GM21717 (cell line): ENCODE measurements around the gene CNTNAP4.

Experiments used
- ATAC-seq: cut with Tn5 transposase; IDR thresholded peaks from one replicate; pipeline ENCODE4 v1.9.1; 2021; ENCODE audit warnings: mild to moderate bottlenecking, moderate library complexity; ENCODE audit not compliant: unreplicated experiment

CNTNAP4 gene

GRCh38 chr16:76484020-76484419, 206.8 kb downstream of the CNTNAP4 start:
- no peak for ATAC-seq

- ATAC-seq = no peak
Measured at GRCh38 chr16:76486740-76487139, 209.5 kb downstream of the CNTNAP4 start.

GRCh38 chr16:76487411-76488064, 210.3 kb downstream of the CNTNAP4 start:
- ATAC-seq = no peak

GRCh38 chr16:76488065-76488417, 210.8 kb downstream of the CNTNAP4 start:
- no peak for ATAC-seq

GRCh38 chr16:76490036-76490639, 212.9 kb downstream of the CNTNAP4 start:
- no peak for ATAC-seq

GRCh38 chr16:76500006-76500405, 222.8 kb downstream of the CNTNAP4 start:
- no peak for ATAC-seq

- ATAC-seq = no peak
Measured at GRCh38 chr16:76502063-76502462, 224.9 kb downstream of the CNTNAP4 start.

- no peak for ATAC-seq
Measured at GRCh38 chr16:76502555-76502954, 225.4 kb downstream of the CNTNAP4 start.

GRCh38 chr16:76503091-76503490, 225.9 kb downstream of the CNTNAP4 start:
- no peak for ATAC-seq

GRCh38 chr16:76511203-76511602, 234.0 kb downstream of the CNTNAP4 start:
- ATAC-seq = peak; percentile 89

- no peak for ATAC-seq
Measured at GRCh38 chr16:76518781-76519180, 241.6 kb downstream of the CNTNAP4 start.

GRCh38 chr16:76524356-76524755, 247.2 kb downstream of the CNTNAP4 start:
- no peak for ATAC-seq

- no peak for ATAC-seq
Measured at GRCh38 chr16:76524769-76525168, 247.6 kb downstream of the CNTNAP4 start.

- ATAC-seq = no peak
Measured at GRCh38 chr16:76527244-76527643, 250.0 kb downstream of the CNTNAP4 start.

- ATAC-seq = no peak
Measured at GRCh38 chr16:76529120-76529519, 251.9 kb downstream of the CNTNAP4 start.

- no peak for ATAC-seq
Measured at GRCh38 chr16:76531236-76531635, 254.0 kb downstream of the CNTNAP4 start.

GRCh38 chr16:76532188-76532973, 255.2 kb downstream of the CNTNAP4 start:
- ATAC-seq = no peak

- no peak for ATAC-seq
Measured at GRCh38 chr16:76539609-76540008, 262.4 kb downstream of the CNTNAP4 start.

- no peak for ATAC-seq
Measured at GRCh38 chr16:76541070-76541469, 263.9 kb downstream of the CNTNAP4 start.

GRCh38 chr16:76565542-76565941, 288.3 kb downstream of the CNTNAP4 start:
- ATAC-seq = no peak

- no peak for ATAC-seq
Measured at GRCh38 chr16:76571755-76572154, 294.6 kb downstream of the CNTNAP4 start.

- no peak for ATAC-seq
Measured at GRCh38 chr16:76573281-76573680, 296.1 kb downstream of the CNTNAP4 start.
